OCI-LY3 (cell line): ENCODE results near the gene GRIP1.

ENCODE experiments used
- H2AFZ ChIP-seq: fragments of 200-600, 300-600 bp; shearing (Covaris generic); 2 replicates; pipeline ENCODE4 v1.6.0; 2014; ENCODE audit warnings: antibody characterized with exemption, low read depth, low read length
- H3K27ac ChIP-seq: fragments of 200-600, 300-600 bp; sonication (generic); 2 replicates; pipeline ENCODE4 v1.5.1; 2014; ENCODE audit warnings: mild to moderate bottlenecking, low read length, moderate library complexity, mixed read lengths
- H3K27me3 ChIP-seq: fragments of 200-600, 300-600 bp; sonication (generic); 2 replicates; pipeline ENCODE4 v1.6.1; 2014; ENCODE audit warnings: low read depth, low read length, mixed read lengths
- H3K36me3 ChIP-seq: fragments of 200-600, 300-600 bp; sonication (generic); replicated peaks from 2 replicates; pipeline ENCODE3; 2014; ENCODE audit warnings: low read depth, low read length, mixed read lengths
- H3K4me1 ChIP-seq: fragments of 300-600, 200-600 bp; sonication (generic); 2 replicates; pipeline ENCODE4 v1.6.1; 2014; ENCODE audit warnings: low read length, mixed read lengths
- H3K4me2 ChIP-seq: fragments of 200-600, 300-600 bp; sonication (generic); 2 replicates; pipeline ENCODE4 v1.6.1; 2014; ENCODE audit warnings: low read length, mixed read lengths
- H3K4me3 ChIP-seq: fragments of 300-600, 200-600 bp; sonication (generic); 2 replicates; pipeline ENCODE4 v1.5.1; 2014; ENCODE audit warnings: antibody characterized with exemption, mild to moderate bottlenecking, low read length, moderate library complexity
- H3K79me2 ChIP-seq: fragments of 300-600, 200-600 bp; shearing (Covaris generic); 2 replicates; pipeline ENCODE4 v1.6.1; 2014; ENCODE audit warnings: mild to moderate bottlenecking, low read length, mixed read lengths
- H3K9ac ChIP-seq: fragments of 300-600, 200-600 bp; shearing (Covaris generic); 2 replicates; pipeline ENCODE4 v1.6.0; 2014; ENCODE audit warnings: mild to moderate bottlenecking, low read length, moderate library complexity
- H3K9me3 ChIP-seq: fragments of 200-600, 300-600 bp; shearing (Covaris generic); 2 replicates; pipeline ENCODE4 v1.6.1; 2014; ENCODE audit warnings: low read length, mixed read lengths; ENCODE audit not compliant: insufficient read depth
- H4K20me1 ChIP-seq: fragments of 200-600, 300-600 bp; sonication (generic); 2 replicates; pipeline ENCODE4 v1.6.1; 2016; ENCODE audit warnings: low read length, mixed read lengths; ENCODE audit not compliant: insufficient read depth
- EZH2phosphoT487 ChIP-seq: fragments of 200-600 bp; shearing (Covaris generic); IDR thresholded peaks from 2 replicates; pipeline ENCODE4 v1.6.1; 2018; ENCODE audit warnings: antibody characterized with exemption, mixed run types, low read depth
- TF ChIP-seq, protein P1 (sequence below): fragments of 200-600, 300-600 bp; sonication (generic); IDR thresholded peaks from 2 replicates; pipeline ENCODE4 v1.5.1; 2014; ENCODE audit warnings: antibody characterized with exemption, low read length, low read depth

Gene GRIP1

GRCh38 chr12:66430106-66430505 is 248.8 kb downstream of the GRIP1 start:
- no peaks in the 10 kb centered on the region for H3K36me3 ChIP-seq
- H3K4me1 ChIP-seq, result no peaks in the 10 kb centered on the region
- no peaks in the 10 kb centered on the region for H3K9me3 ChIP-seq
- H4K20me1 ChIP-seq, result no peaks in the 10 kb centered on the region
- no peak overlapping the region for H3K4me3 ChIP-seq
- no peaks in the 10 kb centered on the region for H3K27me3 ChIP-seq
- H3K9ac ChIP-seq, result no peak overlapping the region
- H2AFZ ChIP-seq, result no peak overlapping the region
- no peak overlapping the region for H3K4me2 ChIP-seq
- H3K79me2 ChIP-seq, result no peaks in the 10 kb centered on the region
- no peak overlapping the region for H3K27ac ChIP-seq
- TF ChIP-seq EZH2phosphoT487, result no peak
- TF ChIP-seq, protein P1, sequence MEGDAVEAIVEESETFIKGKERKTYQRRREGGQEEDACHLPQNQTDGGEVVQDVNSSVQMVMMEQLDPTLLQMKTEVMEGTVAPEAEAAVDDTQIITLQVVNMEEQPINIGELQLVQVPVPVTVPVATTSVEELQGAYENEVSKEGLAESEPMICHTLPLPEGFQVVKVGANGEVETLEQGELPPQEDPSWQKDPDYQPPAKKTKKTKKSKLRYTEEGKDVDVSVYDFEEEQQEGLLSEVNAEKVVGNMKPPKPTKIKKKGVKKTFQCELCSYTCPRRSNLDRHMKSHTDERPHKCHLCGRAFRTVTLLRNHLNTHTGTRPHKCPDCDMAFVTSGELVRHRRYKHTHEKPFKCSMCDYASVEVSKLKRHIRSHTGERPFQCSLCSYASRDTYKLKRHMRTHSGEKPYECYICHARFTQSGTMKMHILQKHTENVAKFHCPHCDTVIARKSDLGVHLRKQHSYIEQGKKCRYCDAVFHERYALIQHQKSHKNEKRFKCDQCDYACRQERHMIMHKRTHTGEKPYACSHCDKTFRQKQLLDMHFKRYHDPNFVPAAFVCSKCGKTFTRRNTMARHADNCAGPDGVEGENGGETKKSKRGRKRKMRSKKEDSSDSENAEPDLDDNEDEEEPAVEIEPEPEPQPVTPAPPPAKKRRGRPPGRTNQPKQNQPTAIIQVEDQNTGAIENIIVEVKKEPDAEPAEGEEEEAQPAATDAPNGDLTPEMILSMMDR, result no peak

GRCh38 chr12:66428870-66429269 is 250.0 kb downstream of the GRIP1 start:
- Histone ChIP-seq H3K27me3 (no peaks in the 10 kb centered on the region), H3K4me3 (no peak overlapping the region), H3K4me2 (no peak overlapping the region), H3K4me1 (no peaks in the 10 kb centered on the region), H3K36me3 (no peaks in the 10 kb centered on the region), H3K9me3 (no peaks in the 10 kb centered on the region), H3K27ac (no peak overlapping the region), H4K20me1 (no peaks in the 10 kb centered on the region), H3K9ac (no peak overlapping the region), H2AFZ (no peak overlapping the region), H3K79me2 (no peaks in the 10 kb centered on the region)
- TF ChIP-seq, protein P1, result no peak
- TF ChIP-seq EZH2phosphoT487, result no peak

DNA sequence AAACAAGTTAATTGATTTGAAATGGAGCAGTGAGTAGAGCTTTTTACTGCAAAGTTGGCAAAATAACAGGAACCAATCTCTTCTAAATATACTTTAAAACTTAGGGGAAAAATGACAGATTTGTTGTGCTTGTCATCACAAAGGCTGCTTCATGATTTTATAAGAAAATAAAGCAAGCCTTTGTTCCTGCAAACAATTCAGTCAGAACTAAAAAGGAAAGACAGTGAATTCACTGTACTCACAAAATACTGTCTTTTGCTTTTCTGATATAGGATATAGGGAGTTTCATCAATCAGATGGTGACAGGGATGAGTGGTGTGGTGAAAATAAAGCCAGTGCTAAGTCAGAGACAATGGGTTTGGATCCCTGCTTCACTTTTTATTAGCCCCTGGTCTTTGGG is 250.6 kb downstream of the GRIP1 start:
- Histone ChIP-seq H3K79me2 (no peaks in the 10 kb centered on the region), H3K4me3 (no peak overlapping the region), H3K36me3 (no peaks in the 10 kb centered on the region), H3K27ac (no peak overlapping the region), H3K9ac (no peak overlapping the region), H3K4me2 (no peak overlapping the region), H3K4me1 (no peaks in the 10 kb centered on the region), H3K9me3 (no peaks in the 10 kb centered on the region), H3K27me3 (no peaks in the 10 kb centered on the region), H2AFZ (no peak overlapping the region), H4K20me1 (no peaks in the 10 kb centered on the region)
- TF ChIP-seq EZH2phosphoT487, result no peak
- TF ChIP-seq, protein P1, result no peak

- no peak overlapping the region for H3K9ac ChIP-seq
- H3K9me3 ChIP-seq, result no peaks in the 10 kb centered on the region
- no peaks in the 10 kb centered on the region for H3K4me1 ChIP-seq
- H3K79me2 ChIP-seq, result no peaks in the 10 kb centered on the region
- no peak overlapping the region for H3K4me2 ChIP-seq
- no peaks in the 10 kb centered on the region for H4K20me1 ChIP-seq
- no peak overlapping the region for H3K4me3 ChIP-seq
- H2AFZ ChIP-seq, result no peak overlapping the region
- TF ChIP-seq EZH2phosphoT487, result no peak
- TF ChIP-seq, protein P1, result no peak
- no peaks in the 10 kb centered on the region for H3K36me3 ChIP-seq
- H3K27ac ChIP-seq, result no peak overlapping the region
- no peaks in the 10 kb centered on the region for H3K27me3 ChIP-seq
These were observed 252.2 kb downstream of the GRIP1 start for GRCh38 chr12:66426696-66427095.
